Measurements from ENCODE around the gene HYDIN.
"Not testable (repeated sequence)": the region's sequence is repeated elsewhere in the genome, so short reads cannot be mapped to it uniquely, and the experiment has no call there.

The HYDIN gene

GRCh38 chr16:70968332-70968731 lies 262.2 kb downstream of the HYDIN start:
- H3K4me1 ChIP-seq (ENCODE audit: insufficient read depth, low read length, poor library complexity, severe bottlenecking); H3K4me3 ChIP-seq (ENCODE audit: low read length, poor library complexity, severe bottlenecking); H3K79me2 ChIP-seq (ENCODE audit: insufficient read depth, low read length); H2AFZ ChIP-seq (ENCODE audit: low read length); H3K9me2 ChIP-seq (replicated peaks; ENCODE audit: low read depth, low read length); H3K4me2 ChIP-seq (ENCODE audit: low read depth, low read length, poor library complexity, severe bottlenecking); H3K9me3 ChIP-seq (ENCODE audit: insufficient read depth, low read depth, low read length); H3K27me3 ChIP-seq (ENCODE audit: insufficient read depth, low read length, poor library complexity, severe bottlenecking); H3F3A ChIP-seq (ENCODE audit: low read depth); H3K9ac ChIP-seq (ENCODE audit: low read depth, low read length, poor library complexity, severe bottlenecking); H4K20me1 ChIP-seq (ENCODE audit: insufficient read depth, low read length, poor library complexity, severe bottlenecking); H3K36me3 ChIP-seq (ENCODE audit: insufficient read depth, low read length): not testable (repeated sequence)

DNA sequence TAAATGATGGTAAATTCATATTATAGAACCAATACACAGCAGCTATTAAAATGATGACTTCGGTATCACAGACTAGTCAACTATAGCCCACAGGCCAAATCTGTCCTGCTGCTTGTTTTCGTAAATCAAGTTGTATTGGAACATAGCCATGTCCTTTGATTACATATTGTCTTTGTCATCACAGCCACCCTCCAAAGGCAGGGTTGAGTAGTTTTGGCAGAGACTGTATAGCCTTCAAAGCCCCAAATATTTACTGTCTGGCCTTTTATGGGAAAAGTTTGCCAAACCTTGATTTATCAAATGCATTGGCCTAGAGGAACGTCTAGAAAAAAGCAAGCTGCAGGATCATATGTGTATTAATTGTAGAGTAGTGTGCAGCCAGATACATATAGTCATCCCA lies 270.4 kb downstream of the HYDIN start:
- not testable (repeated sequence) for H3K4me2 ChIP-seq (ENCODE audit: low read depth, low read length, poor library complexity, severe bottlenecking); H3K9ac ChIP-seq (ENCODE audit: low read depth, low read length, poor library complexity, severe bottlenecking)

DNA sequence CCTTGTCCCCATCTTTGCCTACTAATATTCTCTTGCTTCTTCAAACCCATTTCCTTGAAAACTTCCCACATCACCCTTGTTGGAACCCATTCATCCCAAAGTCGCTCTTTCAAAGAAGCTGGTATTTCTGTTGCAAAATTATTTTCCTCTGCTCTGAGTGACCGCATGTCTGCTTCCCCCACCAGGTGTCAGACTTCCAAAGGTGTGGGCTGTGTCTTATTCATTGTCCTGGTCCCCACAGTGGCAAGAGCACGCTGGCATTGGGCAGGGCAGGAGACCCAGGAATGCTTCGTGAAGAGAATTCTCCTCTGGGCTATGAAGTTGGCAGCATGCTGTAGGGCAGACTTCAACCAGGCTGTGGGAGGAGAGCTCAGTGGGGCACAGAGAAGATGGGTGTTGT lies 275.6 kb downstream of the HYDIN start:
- not testable (repeated sequence) for H3K79me2 ChIP-seq (ENCODE audit: insufficient read depth, low read length); H2AFZ ChIP-seq (ENCODE audit: low read length); H3F3A ChIP-seq (ENCODE audit: low read depth); H3K27me3 ChIP-seq (ENCODE audit: insufficient read depth, low read length, poor library complexity, severe bottlenecking); H3K4me1 ChIP-seq (ENCODE audit: insufficient read depth, low read length, poor library complexity, severe bottlenecking); H3K9me3 ChIP-seq (ENCODE audit: insufficient read depth, low read depth, low read length); H3K4me3 ChIP-seq (ENCODE audit: low read length, poor library complexity, severe bottlenecking); H3K9me2 ChIP-seq (replicated peaks; ENCODE audit: low read depth, low read length); H4K20me1 ChIP-seq (ENCODE audit: insufficient read depth, low read length, poor library complexity, severe bottlenecking); H3K9ac ChIP-seq (ENCODE audit: low read depth, low read length, poor library complexity, severe bottlenecking); H3K4me2 ChIP-seq (ENCODE audit: low read depth, low read length, poor library complexity, severe bottlenecking); H3K36me3 ChIP-seq (ENCODE audit: insufficient read depth, low read length)

More for the DNA sequence above, 270.4 kb downstream of the HYDIN start:
- H3K4me3 ChIP-seq (ENCODE audit: low read length, poor library complexity, severe bottlenecking); H2AFZ ChIP-seq (ENCODE audit: low read length); H3K27me3 ChIP-seq (ENCODE audit: insufficient read depth, low read length, poor library complexity, severe bottlenecking); H3K36me3 ChIP-seq (ENCODE audit: insufficient read depth, low read length); H3K4me1 ChIP-seq (ENCODE audit: insufficient read depth, low read length, poor library complexity, severe bottlenecking); H3F3A ChIP-seq (ENCODE audit: low read depth); H3K79me2 ChIP-seq (ENCODE audit: insufficient read depth, low read length); H4K20me1 ChIP-seq (ENCODE audit: insufficient read depth, low read length, poor library complexity, severe bottlenecking); H3K9me2 ChIP-seq (replicated peaks; ENCODE audit: low read depth, low read length); H3K9me3 ChIP-seq (ENCODE audit: insufficient read depth, low read depth, low read length): not testable (repeated sequence)

DNA sequence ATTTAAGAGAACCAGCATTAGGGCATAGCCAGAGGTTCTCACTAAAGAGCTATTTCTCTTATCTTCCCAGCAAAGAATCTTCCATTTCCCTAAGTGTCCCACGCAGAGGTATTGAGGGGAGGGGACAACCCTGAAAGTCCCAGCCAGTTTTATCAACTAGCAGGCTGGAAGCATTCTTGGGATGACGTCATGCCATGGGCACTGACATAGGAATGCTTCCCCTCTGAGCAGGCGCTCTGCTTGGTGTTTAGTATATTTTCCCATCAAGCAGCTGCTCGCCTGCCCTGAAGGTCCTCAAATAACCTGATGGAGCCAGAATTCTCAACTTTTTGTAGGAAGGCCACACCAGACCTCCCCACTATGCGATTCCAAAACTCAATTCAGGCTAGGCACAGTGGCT lies 276.7 kb downstream of the HYDIN start:
- not testable (repeated sequence) for H3F3A ChIP-seq (ENCODE audit: low read depth); H3K9me3 ChIP-seq (ENCODE audit: insufficient read depth, low read depth, low read length); H3K4me3 ChIP-seq (ENCODE audit: low read length, poor library complexity, severe bottlenecking); H3K4me2 ChIP-seq (ENCODE audit: low read depth, low read length, poor library complexity, severe bottlenecking); H3K36me3 ChIP-seq (ENCODE audit: insufficient read depth, low read length); H3K4me1 ChIP-seq (ENCODE audit: insufficient read depth, low read length, poor library complexity, severe bottlenecking); H2AFZ ChIP-seq (ENCODE audit: low read length); H3K27me3 ChIP-seq (ENCODE audit: insufficient read depth, low read length, poor library complexity, severe bottlenecking); H3K79me2 ChIP-seq (ENCODE audit: insufficient read depth, low read length); H4K20me1 ChIP-seq (ENCODE audit: insufficient read depth, low read length, poor library complexity, severe bottlenecking); H3K9ac ChIP-seq (ENCODE audit: low read depth, low read length, poor library complexity, severe bottlenecking); H3K9me2 ChIP-seq (replicated peaks; ENCODE audit: low read depth, low read length)

DNA sequence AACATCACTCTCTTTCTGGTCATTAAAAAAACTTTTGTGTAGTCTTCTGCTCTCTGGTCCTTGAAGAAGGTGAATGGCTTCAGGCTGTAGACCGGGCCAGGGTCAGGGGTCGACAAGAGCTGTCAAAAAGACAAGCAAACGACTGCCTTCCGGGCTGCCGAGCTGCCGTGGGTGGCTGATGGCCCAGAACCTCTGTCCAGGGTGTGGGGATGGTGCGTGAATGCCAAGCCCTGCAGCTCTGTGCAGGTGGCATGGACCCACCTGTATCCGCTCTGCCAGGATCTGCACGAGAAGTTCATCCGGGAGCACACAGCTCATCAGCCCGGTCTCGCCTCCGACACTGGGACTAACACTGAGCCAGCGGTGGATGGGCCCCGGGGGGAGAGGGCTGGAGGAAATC lies 287.0 kb downstream of the HYDIN start:
- not testable (repeated sequence) for H3K9ac ChIP-seq (ENCODE audit: low read depth, low read length, poor library complexity, severe bottlenecking); H3K9me3 ChIP-seq (ENCODE audit: insufficient read depth, low read depth, low read length); H3K9me2 ChIP-seq (replicated peaks; ENCODE audit: low read depth, low read length); H4K20me1 ChIP-seq (ENCODE audit: insufficient read depth, low read length, poor library complexity, severe bottlenecking); H3K36me3 ChIP-seq (ENCODE audit: insufficient read depth, low read length); H3F3A ChIP-seq (ENCODE audit: low read depth); H3K79me2 ChIP-seq (ENCODE audit: insufficient read depth, low read length); H3K27me3 ChIP-seq (ENCODE audit: insufficient read depth, low read length, poor library complexity, severe bottlenecking); H2AFZ ChIP-seq (ENCODE audit: low read length); H3K4me3 ChIP-seq (ENCODE audit: low read length, poor library complexity, severe bottlenecking); H3K4me1 ChIP-seq (ENCODE audit: insufficient read depth, low read length, poor library complexity, severe bottlenecking); H3K4me2 ChIP-seq (ENCODE audit: low read depth, low read length, poor library complexity, severe bottlenecking)

GRCh38 chr16:70939690-70940359 lies 290.7 kb downstream of the HYDIN start:
- H4K20me1 ChIP-seq (ENCODE audit: insufficient read depth, low read length, poor library complexity, severe bottlenecking); H3K4me2 ChIP-seq (ENCODE audit: low read depth, low read length, poor library complexity, severe bottlenecking): not testable (repeated sequence)

GRCh38 chr16:70936781-70937525 lies 293.6 kb downstream of the HYDIN start:
- not testable (repeated sequence) for H4K20me1 ChIP-seq (ENCODE audit: insufficient read depth, low read length, poor library complexity, severe bottlenecking); H3K9me2 ChIP-seq (replicated peaks; ENCODE audit: low read depth, low read length); H2AFZ ChIP-seq (ENCODE audit: low read length); H3K4me2 ChIP-seq (ENCODE audit: low read depth, low read length, poor library complexity, severe bottlenecking); H3K9ac ChIP-seq (ENCODE audit: low read depth, low read length, poor library complexity, severe bottlenecking); H3K27me3 ChIP-seq (ENCODE audit: insufficient read depth, low read length, poor library complexity, severe bottlenecking); H3F3A ChIP-seq (ENCODE audit: low read depth); H3K4me3 ChIP-seq (ENCODE audit: low read length, poor library complexity, severe bottlenecking); H3K4me1 ChIP-seq (ENCODE audit: insufficient read depth, low read length, poor library complexity, severe bottlenecking); H3K9me3 ChIP-seq (ENCODE audit: insufficient read depth, low read depth, low read length); H3K79me2 ChIP-seq (ENCODE audit: insufficient read depth, low read length); H3K36me3 ChIP-seq (ENCODE audit: insufficient read depth, low read length)

More at GRCh38 chr16:70939690-70940359, 290.7 kb downstream of the HYDIN start:
- H3K9ac ChIP-seq (ENCODE audit: low read depth, low read length, poor library complexity, severe bottlenecking); H3K4me1 ChIP-seq (ENCODE audit: insufficient read depth, low read length, poor library complexity, severe bottlenecking); H3K79me2 ChIP-seq (ENCODE audit: insufficient read depth, low read length); H3K9me3 ChIP-seq (ENCODE audit: insufficient read depth, low read depth, low read length); H3K9me2 ChIP-seq (replicated peaks; ENCODE audit: low read depth, low read length); H3K4me3 ChIP-seq (ENCODE audit: low read length, poor library complexity, severe bottlenecking); H3K36me3 ChIP-seq (ENCODE audit: insufficient read depth, low read length); H2AFZ ChIP-seq (ENCODE audit: low read length); H3K27me3 ChIP-seq (ENCODE audit: insufficient read depth, low read length, poor library complexity, severe bottlenecking); H3F3A ChIP-seq (ENCODE audit: low read depth): not testable (repeated sequence)

Measured in Loucy (cell line).